GM12801 (cell line): ENCODE results near the gene FHIP1B.

Experiments used
- CTCF ChIP-seq: IDR thresholded peaks from one replicate; pipeline ENCODE4 v1.5.1; 2011; ENCODE audit warnings: control low read depth; ENCODE audit not compliant: insufficient read length; ENCODE audit errors: extremely low read depth

FHIP1B gene

GRCh38 chr11:6263662-6264061 is 29.2 kb upstream of the FHIP1B start:
- TF ChIP-seq CTCF = no peak

GRCh38 chr11:6260207-6260726 is 25.8 kb upstream of the FHIP1B start:
- TF ChIP-seq CTCF = no peak

- TF ChIP-seq CTCF = no peak
Measured at GRCh38 chr11:6258571-6259081, 24.2 kb upstream of the FHIP1B start.

- TF ChIP-seq CTCF = no peak
Measured at GRCh38 chr11:6258141-6258540, 23.7 kb upstream of the FHIP1B start.

- no peak for TF ChIP-seq CTCF
Measured at GRCh38 chr11:6253197-6253596, 18.8 kb upstream of the FHIP1B start.

- no peak for TF ChIP-seq CTCF
Measured at GRCh38 chr11:6251990-6252473, 17.6 kb upstream of the FHIP1B start.

- no peak for TF ChIP-seq CTCF
Measured at GRCh38 chr11:6251120-6251733, 16.8 kb upstream of the FHIP1B start.
